Measurements from ENCODE around the gene INAFM2. TPM values are rescaled to one million over a fixed set of nuclear protein-coding genes. Genes with fewer than 3 reads are reported as not detected.

INAFM2 gene
- total RNA-seq, 1 experiment from 2014 or later = 8.8 TPM

DNA sequence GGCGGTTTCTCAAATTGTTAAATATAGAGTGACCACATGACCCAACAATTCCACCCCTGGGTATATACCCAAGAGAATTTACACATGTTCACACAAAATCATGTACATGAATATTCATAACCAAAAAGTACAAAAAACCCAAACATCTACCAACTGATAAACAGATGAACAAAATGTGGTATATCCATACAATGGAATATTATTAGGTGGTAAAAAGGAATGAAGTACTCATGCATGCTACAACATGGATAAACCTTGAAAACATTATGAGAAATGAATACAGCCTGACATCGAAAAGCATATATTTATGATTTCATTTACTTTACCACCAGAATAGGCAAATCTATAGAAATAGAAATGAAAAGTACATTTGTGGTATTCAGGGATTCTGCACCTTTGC is 23.1 kb upstream of the INAFM2 start:
- TF ChIP-seq, protein P1, sequence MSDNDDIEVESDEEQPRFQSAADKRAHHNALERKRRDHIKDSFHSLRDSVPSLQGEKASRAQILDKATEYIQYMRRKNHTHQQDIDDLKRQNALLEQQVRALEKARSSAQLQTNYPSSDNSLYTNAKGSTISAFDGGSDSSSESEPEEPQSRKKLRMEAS (IDR thresholded peaks at IDR 0.05) = no peak
- TF ChIP-seq ZFX (IDR thresholded peaks at IDR 0.05) (no peak), POLR2AphosphoS5 (IDR thresholded peaks at IDR 0.05; ENCODE audit: low read depth, low read length) (no peak), ATF3 (IDR thresholded peaks at IDR 0.05) (no peak), EGR1 (IDR thresholded peaks at IDR 0.05; ENCODE audit: low read depth) (no peak), POLR2A (IDR thresholded peaks at IDR 0.05; ENCODE audit: borderline replicate concordance, extremely low read depth, insufficient read depth, insufficient read length) (no peak), SIN3A (IDR thresholded peaks at IDR 0.05; ENCODE audit: low read depth) (no peak), RAD21 (IDR thresholded peaks at IDR 0.05; ENCODE audit: low read depth) (no peak), FOSL1 (IDR thresholded peaks at IDR 0.05; ENCODE audit: low read depth) (no peak), CEBPB (IDR thresholded peaks at IDR 0.05; ENCODE audit: low read depth) (no peak), CBX3 (IDR thresholded peaks at IDR 0.05; ENCODE audit: low read depth) (no peak), SP1 (IDR thresholded peaks at IDR 0.05; ENCODE audit: low read depth) (no peak), YY1 (IDR thresholded peaks at IDR 0.05; ENCODE audit: extremely low read depth, insufficient replicate concordance, low read depth, low read length) (no peak), SRF (IDR thresholded peaks at IDR 0.05; ENCODE audit: low read depth) (no peak), ELF1 (IDR thresholded peaks at IDR 0.05; ENCODE audit: borderline replicate concordance, low read depth) (no peak), ZBTB33 (IDR thresholded peaks at IDR 0.05; ENCODE audit: extremely low read depth, insufficient replicate concordance, low read length) (no peak), EZH2phosphoT487 (IDR thresholded peaks at IDR 0.05; ENCODE audit: borderline replicate concordance) (no peak), JUND (IDR thresholded peaks at IDR 0.05) (no peak)
- TF ChIP-seq, protein P2, sequence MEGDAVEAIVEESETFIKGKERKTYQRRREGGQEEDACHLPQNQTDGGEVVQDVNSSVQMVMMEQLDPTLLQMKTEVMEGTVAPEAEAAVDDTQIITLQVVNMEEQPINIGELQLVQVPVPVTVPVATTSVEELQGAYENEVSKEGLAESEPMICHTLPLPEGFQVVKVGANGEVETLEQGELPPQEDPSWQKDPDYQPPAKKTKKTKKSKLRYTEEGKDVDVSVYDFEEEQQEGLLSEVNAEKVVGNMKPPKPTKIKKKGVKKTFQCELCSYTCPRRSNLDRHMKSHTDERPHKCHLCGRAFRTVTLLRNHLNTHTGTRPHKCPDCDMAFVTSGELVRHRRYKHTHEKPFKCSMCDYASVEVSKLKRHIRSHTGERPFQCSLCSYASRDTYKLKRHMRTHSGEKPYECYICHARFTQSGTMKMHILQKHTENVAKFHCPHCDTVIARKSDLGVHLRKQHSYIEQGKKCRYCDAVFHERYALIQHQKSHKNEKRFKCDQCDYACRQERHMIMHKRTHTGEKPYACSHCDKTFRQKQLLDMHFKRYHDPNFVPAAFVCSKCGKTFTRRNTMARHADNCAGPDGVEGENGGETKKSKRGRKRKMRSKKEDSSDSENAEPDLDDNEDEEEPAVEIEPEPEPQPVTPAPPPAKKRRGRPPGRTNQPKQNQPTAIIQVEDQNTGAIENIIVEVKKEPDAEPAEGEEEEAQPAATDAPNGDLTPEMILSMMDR (IDR thresholded peaks at IDR 0.05 in 2 of 3, conservative IDR thresholded peaks at IDR 0.05 in 1 of 3; ENCODE audit: borderline replicate concordance in 1 of 3, insufficient read depth in 1 of 3, low read depth in 2 of 3, low read length in 2 of 3) = no peak

More for the DNA sequence above, 23.1 kb upstream of the INAFM2 start:
- Histone ChIP-seq H3K9me2 (ENCODE audit: insufficient read depth) (no peaks in the 10 kb centered on the region), H3K79me2 (ENCODE audit: insufficient read depth, low read length) (no peaks in the 10 kb centered on the region), H3K27me3 (ENCODE audit: insufficient read depth, low read length) (no peaks in the 10 kb centered on the region), H3K9me3 (ENCODE audit: control insufficient read depth in 1 of 2, insufficient read depth in 1 of 2, low read depth in 1 of 2, low read length in 2 of 2) (no peaks in the 10 kb centered on the region), H4K20me1 (ENCODE audit: insufficient read depth) (no peaks in the 10 kb centered on the region), H2AFZ (ENCODE audit: low read depth, low read length, poor library complexity, severe bottlenecking) (no peak overlapping the region), H3K9ac (ENCODE audit: low read length) (no peak overlapping the region), H3K4me1 (ENCODE audit: control insufficient read depth in 1 of 2, insufficient read depth in 2 of 2, low read length in 2 of 2) (peaks cover 4 to 5% of the 10 kb centered on the region in 2 experiments; a peak in 2 of 4 replicates), H3K4me3 (replicated peaks in 1 of 2; ENCODE audit: low read depth in 1 of 2, low read length in 2 of 2) (no peak overlapping the region), H3K4me2 (ENCODE audit: low read length) (no peak overlapping the region), H3K36me3 (ENCODE audit: control insufficient read depth in 1 of 2, insufficient read depth in 2 of 2, low read length in 2 of 2) (no peaks in the 10 kb centered on the region), H3K27ac (ENCODE audit: low read depth, low read length) (no peak overlapping the region)
- DNase-seq (ENCODE audit: low read depth, low spot score) (no peak), ATAC-seq (no peak)
- RAD21 ChIA-PET (ENCODE audit: low non-redundant PET in 1 of 2, low total read pairs in 2 of 2, uncharacterized antibody in 2 of 2, unreplicated experiment in 2 of 2) = no interaction called here
- POLR2A ChIA-PET = no interaction called here
- CTCF ChIA-PET = interaction anchor here (1.3 kb wide), 1 partner anchor 11 kb away, joined by 3 read pairs; no protein-coding TSS in a partner anchor
- no TSS peak for BruUV-seq (replicated peaks)
- intact Hi-C loops (cut with micrococcal nuclease) = no loop called here

Measured in HCT116 (cell line).